DND-41 (cell line): ENCODE results near the gene SRRM3.
"Not testable (repeated sequence)": the region's sequence is repeated elsewhere in the genome, so short reads cannot be mapped to it uniquely, and the experiment has no call there.

Experiments
- ATAC-seq: fragments of 200-7000 bp; cut with Tn5 transposase; 3 replicates; pipeline ENCODE4 v1.9.1; 2021; ENCODE audit warnings: low read depth; ENCODE audit not compliant: insufficient read depth
- DNase-seq: peaks from one replicate; pipeline ENCODE4 v3.0.0-alpha.2; 2020
- H2AFZ ChIP-seq: 2 replicates; pipeline ENCODE4 v1.6.0; 2012; ENCODE audit warnings: low read depth, low read length
- H3K27ac ChIP-seq: 2 replicates; pipeline ENCODE4 v1.5.1; 2012; ENCODE audit warnings: low read length, inconsistent platforms
- H3K27me3 ChIP-seq: fragments of 200-600 bp; sonication (generic); 2 replicates; pipeline ENCODE4 v1.6.0; 2012; ENCODE audit warnings: low read length, mild to moderate bottlenecking, inconsistent platforms; ENCODE audit not compliant: insufficient read depth, poor library complexity
- H3K36me3 ChIP-seq: 2 replicates; pipeline ENCODE4 v1.5.1; 2012; ENCODE audit warnings: low read length, inconsistent platforms; ENCODE audit not compliant: insufficient read depth
- H3K4me1 ChIP-seq: 2 replicates; pipeline ENCODE4 v1.5.1; 2012; ENCODE audit warnings: mild to moderate bottlenecking, low read length; ENCODE audit not compliant: insufficient read depth
- H3K4me2 ChIP-seq: 2 replicates; pipeline ENCODE4 v1.6.0; 2012; ENCODE audit warnings: mild to moderate bottlenecking, moderate library complexity, low read length, inconsistent platforms; ENCODE audit not compliant: insufficient read depth
- H3K4me3 ChIP-seq, 2 experiments: fragments of 200-600 bp in 1 of 2; shearing (Covaris generic) in 1 of 2; 2 replicates each; pipeline ENCODE4 v1.5.1; 2012 to 2016; ENCODE audit warnings: inconsistent platforms in 2 of 2, low read length in 2 of 2, mild to moderate bottlenecking in 2 of 2, low read depth in 1 of 2, moderate library complexity in 1 of 2
- H3K79me2 ChIP-seq: 2 replicates; pipeline ENCODE4 v1.6.0; 2012; ENCODE audit warnings: low read length, inconsistent platforms; ENCODE audit not compliant: insufficient read depth
- H3K9ac ChIP-seq: 2 replicates; pipeline ENCODE4 v1.6.0; 2012; ENCODE audit warnings: low read depth, mild to moderate bottlenecking, inconsistent platforms, low read length, moderate library complexity
- H3K9me3 ChIP-seq: 2 replicates; pipeline ENCODE4 v1.5.1; 2012; ENCODE audit warnings: low read length, moderate library complexity, mild to moderate bottlenecking, inconsistent platforms; ENCODE audit not compliant: insufficient read depth, severe bottlenecking
- H4K20me1 ChIP-seq: 2 replicates; pipeline ENCODE4 v1.6.0; 2012; ENCODE audit warnings: low read length; ENCODE audit not compliant: insufficient read depth
- EZH2 ChIP-seq: IDR thresholded peaks from 3 replicates; pipeline ENCODE4 v1.6.1; 2012; ENCODE audit warnings: borderline replicate concordance, low read depth, mild to moderate bottlenecking, moderate library complexity, low read length, inconsistent platforms; ENCODE audit not compliant: severe bottlenecking
- TF ChIP-seq, protein P1 (sequence below): IDR thresholded peaks from 2 replicates; pipeline ENCODE4 v1.5.1; 2012; ENCODE audit warnings: borderline replicate concordance, low read length, moderate library complexity, mild to moderate bottlenecking; ENCODE audit not compliant: poor library complexity, severe bottlenecking; ENCODE audit errors: extremely low read depth

SRRM3 gene, protein sequence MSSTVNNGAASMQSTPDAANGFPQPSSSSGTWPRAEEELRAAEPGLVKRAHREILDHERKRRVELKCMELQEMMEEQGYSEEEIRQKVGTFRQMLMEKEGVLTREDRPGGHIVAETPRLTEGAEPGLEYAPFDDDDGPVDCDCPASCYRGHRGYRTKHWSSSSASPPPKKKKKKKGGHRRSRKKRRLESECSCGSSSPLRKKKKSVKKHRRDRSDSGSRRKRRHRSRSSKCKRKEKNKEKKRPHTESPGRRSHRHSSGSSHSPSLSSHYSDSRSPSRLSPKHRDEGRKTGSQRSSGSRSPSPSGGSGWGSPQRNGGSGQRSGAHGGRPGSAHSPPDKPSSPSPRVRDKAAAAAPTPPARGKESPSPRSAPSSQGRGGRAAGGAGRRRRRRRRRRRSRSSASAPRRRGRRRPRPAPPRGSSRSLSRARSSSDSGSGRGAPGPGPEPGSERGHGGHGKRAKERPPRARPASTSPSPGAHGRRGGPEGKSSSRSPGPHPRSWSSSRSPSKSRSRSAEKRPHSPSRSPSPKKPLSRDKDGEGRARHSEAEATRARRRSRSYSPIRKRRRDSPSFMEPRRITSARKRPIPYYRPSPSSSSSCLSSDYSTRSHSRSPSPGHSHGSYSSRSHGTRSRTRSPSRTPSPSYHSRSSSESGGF

DNA sequence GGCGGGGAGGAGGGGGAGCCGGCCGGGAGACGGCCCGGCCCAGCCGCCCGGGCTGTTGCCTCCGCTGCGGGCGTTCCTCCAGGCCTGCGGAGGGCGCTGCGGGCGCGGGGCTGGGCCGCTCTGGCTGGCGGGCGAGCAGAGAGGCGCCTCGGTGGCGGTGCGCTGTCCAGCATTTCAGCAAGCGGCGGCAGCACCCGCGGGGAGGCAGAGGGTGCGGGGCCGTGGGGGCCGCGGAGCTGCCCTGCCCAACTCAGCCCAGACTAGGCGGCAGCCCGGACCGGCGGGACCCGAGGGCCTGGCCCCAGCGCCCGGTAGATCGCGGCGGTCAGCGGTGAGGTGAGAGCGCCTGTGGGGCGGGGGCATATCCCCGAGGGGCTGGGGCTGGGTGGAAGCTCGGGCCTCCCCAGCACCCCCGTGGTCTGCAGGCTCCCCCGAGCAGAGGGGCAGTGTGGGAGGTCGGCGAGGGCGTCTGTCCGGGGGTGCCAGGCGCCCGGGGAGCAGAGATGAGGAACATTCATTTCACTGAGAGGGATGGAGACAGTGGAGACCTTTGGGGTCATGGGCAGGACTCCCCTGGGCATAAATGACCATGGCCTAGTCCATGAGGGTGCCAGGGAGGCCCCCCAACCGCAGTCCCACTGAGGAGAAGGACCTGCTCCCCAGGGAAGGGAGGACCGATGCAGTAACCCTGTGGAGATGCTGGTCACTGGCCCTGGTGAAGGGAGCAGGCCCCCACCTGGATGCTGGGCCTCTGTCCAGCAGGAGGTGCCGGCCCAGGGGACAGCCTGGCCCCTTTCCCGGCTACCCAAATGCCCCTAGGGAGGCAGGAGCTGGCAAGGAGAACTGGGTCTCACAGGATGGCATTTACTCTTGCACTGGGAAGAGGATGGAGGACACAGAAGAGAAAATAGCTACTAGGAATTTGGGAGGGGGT is at the start of gene SRRM3:
TSS of gene SRRM3 (plus strand) at position 165 of the 934 bp plus-strand sequence. CDS start 33,171 bp downstream, outside the sequence.
- H3K36me3 ChIP-seq: no peaks in the 10 kb centered on the region
- peak within 1 kb of the TSS; percentile 47; the same call in 1 of the 2 replicates for H3K4me2 ChIP-seq
- H3K9me3 ChIP-seq: no peaks in the 10 kb centered on the region
- no peaks in the 10 kb centered on the region for H3K79me2 ChIP-seq
- no peak within 1 kb of the TSS for H3K4me3 ChIP-seq
- no peaks in the 10 kb centered on the region for H3K27me3 ChIP-seq
- no peak within 1 kb of the TSS for H2AFZ ChIP-seq
- no peak for TF ChIP-seq EZH2
- TF ChIP-seq, protein P1, sequence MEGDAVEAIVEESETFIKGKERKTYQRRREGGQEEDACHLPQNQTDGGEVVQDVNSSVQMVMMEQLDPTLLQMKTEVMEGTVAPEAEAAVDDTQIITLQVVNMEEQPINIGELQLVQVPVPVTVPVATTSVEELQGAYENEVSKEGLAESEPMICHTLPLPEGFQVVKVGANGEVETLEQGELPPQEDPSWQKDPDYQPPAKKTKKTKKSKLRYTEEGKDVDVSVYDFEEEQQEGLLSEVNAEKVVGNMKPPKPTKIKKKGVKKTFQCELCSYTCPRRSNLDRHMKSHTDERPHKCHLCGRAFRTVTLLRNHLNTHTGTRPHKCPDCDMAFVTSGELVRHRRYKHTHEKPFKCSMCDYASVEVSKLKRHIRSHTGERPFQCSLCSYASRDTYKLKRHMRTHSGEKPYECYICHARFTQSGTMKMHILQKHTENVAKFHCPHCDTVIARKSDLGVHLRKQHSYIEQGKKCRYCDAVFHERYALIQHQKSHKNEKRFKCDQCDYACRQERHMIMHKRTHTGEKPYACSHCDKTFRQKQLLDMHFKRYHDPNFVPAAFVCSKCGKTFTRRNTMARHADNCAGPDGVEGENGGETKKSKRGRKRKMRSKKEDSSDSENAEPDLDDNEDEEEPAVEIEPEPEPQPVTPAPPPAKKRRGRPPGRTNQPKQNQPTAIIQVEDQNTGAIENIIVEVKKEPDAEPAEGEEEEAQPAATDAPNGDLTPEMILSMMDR: peak; percentile 84
- no peak within 1 kb of the TSS for H3K27ac ChIP-seq
- peaks cover 10% of the 10 kb centered on the region; the same call in 1 of the 2 replicates for H4K20me1 ChIP-seq
- no peak within 1 kb of the TSS for H3K9ac ChIP-seq
- peaks cover 5% of the 10 kb centered on the region; the same call in 1 of the 2 replicates for H3K4me1 ChIP-seq
- ATAC-seq: peak; percentile 98
- DNase-seq: peak; percentile 85

DNA sequence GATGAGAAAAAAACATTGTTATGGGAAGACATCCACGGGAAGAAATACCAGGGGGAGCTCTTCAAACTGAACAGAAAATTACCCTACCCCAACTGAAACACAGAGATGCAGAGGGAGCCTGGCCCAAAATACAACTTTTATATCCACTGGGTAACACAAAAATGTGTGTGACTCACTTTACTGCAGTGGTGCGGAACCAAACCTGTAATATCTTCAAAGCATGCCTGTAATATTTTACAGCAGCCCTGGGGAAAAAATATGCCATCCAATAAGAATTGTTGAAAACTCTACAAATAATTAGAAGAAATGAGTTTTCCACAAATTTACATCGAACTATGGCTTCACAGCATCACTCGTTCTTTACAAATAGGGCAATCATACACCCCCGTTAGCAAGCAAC is 49.8 kb upstream of the SRRM3 start:
- Histone ChIP-seq H3K27me3 (peaks cover 3% of the 10 kb centered on the region), H4K20me1 (no peaks in the 10 kb centered on the region; the same call in 1 of the 2 replicates), H2AFZ (no peak overlapping the region), H3K36me3 (no peaks in the 10 kb centered on the region), H3K9ac (no peak overlapping the region), H3K79me2 (no peaks in the 10 kb centered on the region), H3K9me3 (no peaks in the 10 kb centered on the region), H3K4me2 (no peak overlapping the region), H3K4me1 (no peaks in the 10 kb centered on the region), H3K27ac (no peak overlapping the region), H3K4me3 (no peak overlapping the region)
- TF ChIP-seq EZH2: no peak
- TF ChIP-seq, protein P1: no peak
- no peak for DNase-seq
- no peak for ATAC-seq

DNA sequence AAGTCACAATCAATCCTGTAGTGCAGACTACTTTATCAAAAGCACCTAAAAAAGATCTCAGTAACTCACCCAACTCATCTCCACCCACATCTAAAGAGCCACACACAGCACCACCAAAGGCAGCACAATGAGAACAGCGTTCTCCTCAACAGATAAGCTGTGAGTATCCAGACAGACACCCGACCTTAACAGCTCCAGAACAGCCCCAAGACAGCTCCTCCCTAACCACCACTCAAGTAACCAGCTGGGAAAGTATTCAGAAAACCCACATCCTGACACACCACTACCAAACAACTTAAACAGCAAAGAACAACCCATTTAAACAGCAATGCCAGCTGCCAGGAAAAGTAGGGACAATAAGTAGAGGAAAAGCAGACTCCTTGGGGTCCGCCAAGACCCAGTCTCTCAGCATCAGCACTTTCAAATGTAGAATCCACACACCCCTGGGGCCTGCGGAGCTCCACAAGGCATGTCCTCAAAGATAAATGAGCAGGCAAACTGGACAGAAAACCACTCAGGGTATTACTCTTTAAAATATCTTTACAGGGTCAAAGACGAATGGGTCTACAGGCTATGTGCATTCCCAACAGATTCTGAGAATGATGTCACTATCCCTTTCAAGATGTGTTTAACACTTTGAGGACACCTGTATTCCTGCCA is 48.0 kb upstream of the SRRM3 start:
- H3K9ac ChIP-seq, H3K4me1 ChIP-seq, H2AFZ ChIP-seq, H3K9me3 ChIP-seq, H3K27me3 ChIP-seq, H3K36me3 ChIP-seq, H3K79me2 ChIP-seq, H4K20me1 ChIP-seq, H3K4me3 ChIP-seq, H3K27ac ChIP-seq, H3K4me2 ChIP-seq: not testable (repeated sequence)
- ATAC-seq: peak; percentile 59
- DNase-seq: peak; percentile 56
